Heart left ventricle (tissue), 13 donors: ENCODE data around the gene ATP6AP2.
"Not testable (repeated sequence)": the region's sequence is repeated elsewhere in the genome, so short reads cannot be mapped to it uniquely, and the experiment has no call there.

Source experiments
- POLR2A ChIP-seq, 2 donors: fragments of 450-650 bp; IDR thresholded peaks; one replicate each; pipeline ENCODE4 v1.6.1; 2017; ENCODE audit warnings: antibody characterized with exemption in 2 of 2, mild to moderate bottlenecking in 2 of 2, moderate library complexity in 2 of 2
- TF ChIP-seq, protein P1 (sequence below), 12 donors: fragments of 200-600 bp; sonication (generic) in 4 of 12; IDR thresholded peaks; one replicate each; pipeline versions ENCODE4 v1.5.0 to v1.8.0; 2018 to 2022; ENCODE audit warnings: antibody characterized with exemption in 12 of 12, mild to moderate bottlenecking in 5 of 12
- donor health status: ischemic (EF 13 %, LVEDD 7.1; RV severe dilation, severe dysfunction).
- donor health status: DM: no; HTN: yes; CAD: no.
- donor health status: DM: no; HTN: no; CAD: no.
- donor health status: ischemic (EF 25% LVEDD 6.9; RV normal size, moderate dysfunction).
- donor health status: ischemic (EF 25% LVEDD 5.7; RV mildly dilated, moderate dysfunction).
- donor health status: ischemic (EF 35%, LVEDD 5.7; RV mildly dilated, moderate dysfunction).
- donor health status: nonischemic (EF 11% LVEDD 7.7; RV severe dilation, severe dysfunction).
- donor health status: DM: yes; HTN: yes; CAD: no.
- donor health status: PGD.
- donor health status: ischemic (EF 29% LVEDD 5.4; RV normal size, mild dysfunction).
- donor health status: nonischemic (EF 23%, LVEDD 6.1; RV moderate dilation, normal function).

- TF ChIP-seq, protein P1, sequence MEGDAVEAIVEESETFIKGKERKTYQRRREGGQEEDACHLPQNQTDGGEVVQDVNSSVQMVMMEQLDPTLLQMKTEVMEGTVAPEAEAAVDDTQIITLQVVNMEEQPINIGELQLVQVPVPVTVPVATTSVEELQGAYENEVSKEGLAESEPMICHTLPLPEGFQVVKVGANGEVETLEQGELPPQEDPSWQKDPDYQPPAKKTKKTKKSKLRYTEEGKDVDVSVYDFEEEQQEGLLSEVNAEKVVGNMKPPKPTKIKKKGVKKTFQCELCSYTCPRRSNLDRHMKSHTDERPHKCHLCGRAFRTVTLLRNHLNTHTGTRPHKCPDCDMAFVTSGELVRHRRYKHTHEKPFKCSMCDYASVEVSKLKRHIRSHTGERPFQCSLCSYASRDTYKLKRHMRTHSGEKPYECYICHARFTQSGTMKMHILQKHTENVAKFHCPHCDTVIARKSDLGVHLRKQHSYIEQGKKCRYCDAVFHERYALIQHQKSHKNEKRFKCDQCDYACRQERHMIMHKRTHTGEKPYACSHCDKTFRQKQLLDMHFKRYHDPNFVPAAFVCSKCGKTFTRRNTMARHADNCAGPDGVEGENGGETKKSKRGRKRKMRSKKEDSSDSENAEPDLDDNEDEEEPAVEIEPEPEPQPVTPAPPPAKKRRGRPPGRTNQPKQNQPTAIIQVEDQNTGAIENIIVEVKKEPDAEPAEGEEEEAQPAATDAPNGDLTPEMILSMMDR (IDR thresholded peaks at IDR 0.05) = not testable (repeated sequence)
- not testable (repeated sequence) for TF ChIP-seq POLR2A (IDR thresholded peaks at IDR 0.05)
Measured at GRCh38 chrX:40582178-40582577, 1.4 kb downstream of the ATP6AP2 start.
